KBM-7 (cell line): ENCODE measurements around the gene CLDN14.

ENCODE experiments used
- DNase-seq: peaks from one replicate; pipeline ENCODE4 v3.0.0-alpha.2; 2015
- in situ Hi-C: fragments of 300-500 bp; cut with MboI; formaldehyde crosslinking; loops from 2 replicates; pipeline ENCODE4 v1.14.3; 2020; ENCODE audit warnings: low sequenced_read_pairs, low pct_unique_long_range_greater_than_20kb, mixed read lengths

The CLDN14 gene

DNA sequence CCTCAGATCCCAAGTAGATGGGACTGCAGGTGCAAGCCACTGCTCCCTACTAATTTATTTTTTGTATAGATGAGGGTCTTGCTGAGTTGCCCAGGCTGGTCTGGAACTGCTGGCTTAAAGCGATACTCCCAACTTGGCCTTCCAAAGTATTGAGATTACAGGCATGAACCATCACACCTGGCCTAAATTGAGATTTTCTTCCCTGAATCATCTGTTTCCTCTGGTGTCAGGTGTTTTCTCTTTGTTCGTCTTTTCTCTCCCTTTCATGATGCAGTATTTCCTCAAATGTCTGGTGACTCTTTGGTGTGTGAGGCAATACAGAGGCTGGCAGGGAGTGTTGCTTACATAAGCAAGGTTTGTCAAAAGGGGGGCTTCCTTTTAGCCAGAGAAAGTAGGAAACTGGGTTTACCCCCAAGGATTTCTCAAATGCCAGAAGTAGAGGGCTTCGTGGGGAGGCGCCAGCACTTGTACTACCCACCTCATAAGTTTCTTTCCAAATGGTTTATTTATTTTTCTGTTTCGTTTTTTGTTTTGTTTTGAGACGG is 27.6 kb downstream of the CLDN14 start:
- in situ Hi-C loops, result no loop called here
- no peak for DNase-seq

DNA sequence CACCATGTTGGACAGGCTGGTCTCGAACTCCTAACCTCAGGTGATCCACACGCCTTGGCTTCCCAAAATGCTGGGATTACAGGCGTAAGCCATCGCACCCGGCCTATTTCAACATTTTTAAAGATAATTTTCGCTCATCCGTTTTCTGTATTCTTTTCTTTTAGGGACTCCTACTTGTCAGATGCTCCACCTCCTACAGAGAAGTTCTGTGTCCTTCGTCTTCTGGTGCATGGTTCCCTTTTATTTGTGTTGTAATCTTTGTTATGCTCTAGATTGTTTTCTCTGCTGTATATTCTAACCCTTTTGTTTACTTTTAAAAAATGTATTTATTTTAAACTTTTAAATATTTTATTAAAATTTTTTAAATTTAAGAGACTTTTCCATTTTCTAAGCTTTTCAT is 28.4 kb downstream of the CLDN14 start:
- DNase-seq, result no peak
- in situ Hi-C loops, result no loop called here

DNA sequence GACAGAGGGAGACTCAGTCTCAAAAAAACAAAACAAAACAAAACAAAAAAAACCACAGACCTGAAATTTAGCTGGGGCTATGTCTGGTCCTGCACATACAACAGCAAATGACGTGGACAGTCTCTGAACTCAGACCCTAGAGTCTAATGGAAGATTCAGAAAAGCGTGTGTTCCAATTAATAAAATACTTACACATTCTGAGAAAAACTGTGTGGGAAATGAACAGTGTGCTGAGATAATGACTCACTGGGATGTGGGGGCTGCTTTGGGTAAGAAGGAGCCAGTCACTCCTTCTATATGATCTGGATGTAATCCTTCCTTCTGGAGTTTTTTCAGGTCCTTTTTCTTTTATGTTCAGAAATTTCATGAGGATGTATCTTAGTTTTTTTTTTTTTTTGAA is 29.4 kb downstream of the CLDN14 start:
- DNase-seq, result no peak
- in situ Hi-C loops, result no loop called here

DNA sequence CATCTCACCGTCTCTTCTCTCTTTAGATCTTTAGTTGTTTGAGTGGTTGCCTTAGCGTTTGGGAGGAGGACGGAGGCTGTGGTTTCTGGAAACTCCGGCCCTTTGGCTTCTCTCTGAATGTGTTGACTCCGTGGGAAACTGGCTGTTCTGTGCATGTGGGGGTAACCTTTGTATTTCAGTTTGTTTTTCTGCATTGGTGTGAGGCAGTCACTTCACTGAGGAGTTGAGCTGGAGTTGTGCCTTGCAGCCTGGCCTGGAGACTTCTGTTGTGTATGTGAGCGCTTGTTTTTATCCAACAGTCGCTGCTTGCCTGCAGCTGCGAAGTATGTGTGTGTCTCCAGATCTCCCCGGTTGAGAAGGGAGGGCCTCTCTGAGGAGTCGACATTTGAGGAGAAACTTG is 33.6 kb downstream of the CLDN14 start:
- in situ Hi-C loops, result no loop called here
- DNase-seq, result no peak

DNA sequence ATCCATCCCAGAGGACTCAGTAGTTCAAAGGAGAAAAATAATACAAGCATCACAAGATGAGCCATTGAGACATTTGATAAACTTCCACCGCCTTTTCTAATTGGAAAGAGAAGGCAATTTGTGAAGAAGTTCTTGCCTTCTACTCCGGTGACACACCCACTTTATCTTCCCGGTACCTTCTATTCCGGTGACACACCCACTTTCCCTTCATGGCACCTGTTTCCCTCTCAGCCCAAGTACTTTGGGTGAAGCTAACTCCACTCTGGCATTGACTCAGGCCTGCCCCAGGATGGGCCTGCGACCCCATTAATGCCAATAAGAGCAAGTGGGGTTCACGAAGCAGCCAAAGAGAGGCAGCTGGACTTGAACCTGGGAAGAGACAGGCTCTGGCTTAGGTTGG is 38.2 kb downstream of the CLDN14 start:
- in situ Hi-C loops, result no loop called here
- no peak for DNase-seq

DNA sequence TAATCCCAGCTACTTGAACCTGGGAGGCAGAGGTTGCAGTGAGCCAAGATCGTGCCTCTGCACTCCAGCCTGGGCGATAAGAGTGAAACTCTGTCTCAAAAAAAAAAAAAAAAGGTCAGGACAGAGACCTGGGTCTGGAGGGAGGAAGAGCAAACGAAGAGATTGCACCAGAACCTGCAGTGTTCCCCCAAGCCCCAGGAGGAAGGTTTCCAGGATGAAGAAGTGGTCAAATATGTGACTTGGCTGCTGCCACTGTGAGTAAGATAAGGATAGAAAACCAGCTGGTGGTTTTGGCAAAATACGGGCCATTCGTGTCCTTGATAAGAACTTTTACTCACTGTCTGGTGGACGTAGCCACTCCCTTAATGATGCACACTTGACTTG is 42.2 kb downstream of the CLDN14 start:
- peak; percentile 57 for DNase-seq
- in situ Hi-C loops, result no loop called here

DNA sequence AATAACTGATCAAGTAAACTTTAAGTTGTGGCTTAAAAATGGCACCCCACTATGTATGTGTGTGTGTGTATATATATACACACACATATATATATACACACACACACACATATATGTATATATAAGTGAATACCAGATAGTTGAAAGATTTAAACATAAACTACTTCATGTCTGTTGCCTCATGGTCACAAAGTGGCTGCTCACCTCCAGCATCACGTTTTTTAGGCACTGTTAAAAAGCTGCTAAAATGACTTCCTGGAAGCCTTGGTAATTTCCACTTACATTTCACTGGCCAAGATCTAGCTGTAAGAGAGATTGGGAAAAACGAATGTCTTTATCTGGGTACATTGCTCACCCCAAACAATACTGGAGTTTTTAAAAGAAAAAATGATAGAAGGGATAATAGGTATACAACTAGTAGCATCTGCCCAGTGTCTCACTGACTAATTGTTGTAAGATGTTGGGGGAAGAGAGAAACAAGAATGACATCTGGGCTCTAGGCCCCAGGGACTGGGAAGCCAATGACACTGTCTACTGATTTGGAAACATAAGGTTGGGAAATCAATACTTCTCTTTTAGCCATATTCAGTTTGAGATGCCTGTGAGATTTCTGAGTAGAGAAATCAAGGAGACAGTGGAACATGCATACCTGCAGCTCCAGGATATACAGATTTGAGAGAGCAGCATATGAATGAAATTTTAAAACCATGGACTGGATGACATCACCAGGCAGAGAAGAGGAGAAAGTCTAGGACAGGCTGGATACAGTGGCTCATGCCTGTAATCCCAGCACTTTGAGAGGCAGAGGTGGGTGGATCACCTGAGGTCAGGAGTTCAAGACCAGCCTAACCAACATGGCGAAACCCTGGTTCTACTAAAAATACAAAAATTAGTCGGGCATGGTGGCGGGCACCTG is 42.8 kb downstream of the CLDN14 start:
- in situ Hi-C loops, result no loop called here
- no peak for DNase-seq

DNA sequence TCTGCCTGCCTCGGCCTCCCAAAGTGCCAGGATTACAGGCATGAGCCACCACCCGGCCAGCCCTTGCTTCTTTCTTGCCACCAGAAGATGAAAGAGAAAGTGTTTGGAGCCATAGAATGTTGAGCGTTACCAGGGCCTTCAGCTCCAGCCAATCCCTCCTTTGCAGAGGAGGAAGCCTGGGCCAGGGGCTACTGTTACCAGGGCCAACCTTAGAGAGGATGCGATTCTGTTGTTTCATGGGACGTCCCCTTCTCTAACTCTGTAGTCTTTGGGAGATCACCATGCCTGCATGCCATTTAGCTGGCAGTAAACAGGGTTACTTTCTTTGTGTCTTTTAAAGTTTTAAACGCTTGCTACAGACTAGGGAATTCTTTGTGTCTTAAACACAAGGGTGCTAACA is 45.8 kb downstream of the CLDN14 start:
- in situ Hi-C loops, result no loop called here
- DNase-seq, result no peak

DNA sequence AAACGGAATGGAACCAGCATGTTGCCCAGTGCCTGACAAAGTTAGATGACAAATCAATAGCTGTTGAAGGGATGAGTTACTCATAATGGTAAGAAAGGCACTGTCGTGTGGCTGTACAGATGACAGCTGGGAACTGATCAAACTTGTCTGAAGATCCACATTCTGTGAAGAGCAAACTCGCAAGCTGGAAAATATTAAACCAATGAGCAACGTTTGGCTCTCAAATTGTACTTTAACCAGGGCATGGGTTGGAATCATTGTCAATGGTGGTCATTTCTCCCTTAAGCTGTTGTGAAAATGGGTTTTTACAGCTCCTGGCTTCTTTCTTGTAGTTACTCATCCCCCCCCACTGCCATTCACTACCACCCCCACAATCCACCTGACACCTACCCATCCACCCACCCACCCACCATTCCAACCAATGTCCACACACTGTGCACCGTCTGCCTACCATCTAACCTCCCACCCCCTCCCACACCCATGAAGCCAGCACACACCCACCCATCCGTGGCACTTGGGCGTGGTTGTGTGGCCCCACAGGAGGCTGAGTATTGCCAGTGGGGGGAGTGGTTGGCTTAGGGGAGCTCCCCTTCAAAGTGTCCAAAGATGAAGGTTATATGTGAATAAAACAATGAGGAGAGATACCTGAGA is 46.7 kb downstream of the CLDN14 start:
- in situ Hi-C loops, result no loop called here
- no peak for DNase-seq

DNA sequence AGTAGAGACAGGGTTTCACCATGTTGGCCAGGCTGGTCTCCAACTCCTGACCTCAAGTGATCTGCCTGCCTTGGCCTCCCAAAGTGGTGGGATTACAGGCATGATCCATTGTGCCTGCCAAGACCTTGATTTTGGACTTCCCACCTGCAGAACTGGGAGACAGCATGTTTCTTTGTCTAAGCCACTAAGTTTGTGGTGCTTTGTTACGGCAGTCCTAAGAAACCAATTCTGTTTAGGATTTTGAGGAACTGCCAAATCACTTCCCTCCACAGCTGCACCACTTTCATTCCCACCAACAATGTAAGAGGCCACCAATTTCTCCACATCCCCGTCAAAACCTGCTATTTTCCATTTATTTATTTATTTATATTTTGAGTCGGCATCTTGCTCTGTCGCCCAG is 48.7 kb downstream of the CLDN14 start:
- in situ Hi-C loops, result no loop called here
- DNase-seq, result peak; percentile 28

DNA sequence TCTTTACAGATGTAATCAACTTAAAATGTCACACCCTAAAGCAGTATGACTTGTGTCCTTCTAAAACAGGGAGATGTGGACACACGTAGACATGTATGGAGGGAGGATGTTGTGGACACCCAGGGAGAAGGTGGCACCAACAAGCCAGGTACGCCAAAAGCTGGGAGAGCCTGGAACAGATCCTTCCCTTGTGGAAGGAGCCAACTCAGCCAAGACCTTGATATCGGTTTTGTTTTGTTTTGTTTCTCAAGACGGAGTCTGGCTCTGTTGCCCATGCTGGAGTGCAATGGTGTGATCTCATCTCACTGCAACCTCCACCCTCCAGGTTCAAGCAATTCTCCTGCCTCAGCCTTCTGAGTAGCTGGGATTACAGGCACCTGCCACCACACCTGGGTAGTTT is 49.1 kb downstream of the CLDN14 start:
- DNase-seq, result no peak
- in situ Hi-C loops, result no loop called here

DNA sequence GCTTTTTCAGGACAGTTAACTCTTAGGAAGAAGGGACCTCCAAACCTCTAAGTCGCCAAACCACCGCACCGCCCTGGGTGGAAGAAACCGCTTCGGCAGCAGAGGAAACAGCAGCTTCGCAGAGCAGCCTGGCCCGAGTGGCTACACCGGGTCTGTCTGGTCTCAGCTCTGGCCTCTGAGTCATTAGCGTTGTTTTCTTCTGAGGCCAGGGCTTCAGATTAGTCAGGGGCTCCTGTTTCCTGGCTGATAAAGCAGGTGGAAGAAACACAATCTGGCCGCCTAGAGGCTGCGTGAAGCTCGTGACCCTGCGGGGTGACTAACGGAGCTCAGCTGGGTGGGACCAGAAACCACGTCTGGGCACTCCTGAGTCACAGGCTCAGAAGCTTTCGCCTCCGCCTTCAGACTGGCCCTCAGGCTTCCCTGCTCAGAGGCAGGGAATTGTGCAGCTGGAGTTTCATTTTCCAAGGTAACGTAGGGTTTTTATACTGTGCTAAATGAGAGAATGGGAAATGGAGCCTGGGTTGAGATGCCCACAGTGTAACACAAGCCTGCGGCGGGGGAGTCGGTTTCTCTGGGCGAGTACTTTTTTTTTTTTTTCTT is 49.9 kb downstream of the CLDN14 start:
- peak; percentile 91 for DNase-seq
- in situ Hi-C loops, result no loop called here

DNA sequence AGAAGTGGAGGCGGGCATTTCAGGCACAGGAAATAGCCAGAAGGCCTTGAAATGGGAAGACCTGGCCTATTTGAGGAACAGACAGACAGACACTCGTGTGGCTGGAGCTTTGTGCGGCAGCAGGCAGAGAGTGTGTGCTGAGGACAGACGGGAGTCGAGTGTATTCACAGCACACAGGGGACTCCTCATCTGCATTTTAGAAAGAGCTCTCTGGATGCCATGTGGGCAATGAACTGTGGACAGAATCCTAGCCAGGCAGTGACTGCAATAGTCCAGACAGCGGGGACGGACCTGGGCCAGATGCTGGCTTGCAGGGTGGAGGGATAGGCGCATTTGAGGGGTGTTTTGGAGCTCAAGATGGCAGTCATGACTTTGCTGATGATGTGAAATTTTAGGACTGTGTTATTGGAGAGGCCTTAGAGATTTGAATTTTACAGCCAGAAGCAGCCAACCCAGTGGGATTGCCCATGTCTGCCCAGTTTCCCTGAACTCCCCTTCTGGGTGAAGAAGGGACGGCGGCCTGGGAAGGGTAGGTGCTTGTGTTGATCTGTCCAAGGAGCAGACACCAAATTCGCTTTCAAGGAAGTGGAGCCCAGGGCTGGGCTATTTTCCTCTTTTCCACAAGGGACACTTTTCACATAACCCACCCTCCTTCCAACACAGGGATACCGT is 51.0 kb downstream of the CLDN14 start:
- peak; percentile 48 for DNase-seq
- in situ Hi-C loops, result no loop called here

DNA sequence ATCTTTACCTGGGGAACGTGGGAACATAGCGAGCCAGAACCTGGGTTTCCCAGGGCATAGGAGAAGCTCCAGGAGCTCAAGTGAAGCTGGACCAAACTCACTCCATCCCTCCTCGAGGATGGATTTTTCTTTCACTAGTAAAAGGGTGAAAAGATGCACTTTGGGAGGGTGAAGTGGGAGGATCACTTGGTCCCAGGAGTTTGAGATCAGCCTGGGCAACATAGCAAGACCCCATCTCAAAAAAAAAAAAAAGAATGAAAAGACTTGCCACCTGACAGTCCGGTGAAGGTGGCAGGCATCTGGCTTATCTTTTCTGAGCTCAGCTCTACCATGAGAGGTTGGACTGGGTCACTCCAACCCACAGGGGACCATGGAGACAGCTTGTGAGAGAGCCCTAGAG is 52.4 kb downstream of the CLDN14 start:
- in situ Hi-C loops, result no loop called here
- no peak for DNase-seq

DNA sequence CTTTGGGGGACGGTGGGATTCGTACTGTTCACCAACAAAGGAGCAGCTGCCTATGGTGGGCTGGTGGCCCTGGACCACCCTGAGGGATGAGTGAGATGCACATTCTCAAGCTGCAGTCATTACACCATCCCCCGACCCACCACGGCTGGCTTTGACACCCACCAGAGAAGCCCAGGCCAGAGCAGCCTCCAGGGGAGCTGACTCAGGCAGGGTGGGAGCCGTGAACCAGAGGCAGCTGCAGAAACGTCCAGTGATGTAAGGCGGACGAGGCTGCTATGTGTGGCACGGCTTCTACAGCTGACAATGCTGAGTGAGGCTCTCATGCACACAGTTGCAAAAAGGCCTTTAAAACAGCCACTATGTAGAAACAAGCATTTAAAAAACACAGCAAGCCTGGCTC is 54.6 kb downstream of the CLDN14 start:
- no peak for DNase-seq
- in situ Hi-C loops, result no loop called here

DNA sequence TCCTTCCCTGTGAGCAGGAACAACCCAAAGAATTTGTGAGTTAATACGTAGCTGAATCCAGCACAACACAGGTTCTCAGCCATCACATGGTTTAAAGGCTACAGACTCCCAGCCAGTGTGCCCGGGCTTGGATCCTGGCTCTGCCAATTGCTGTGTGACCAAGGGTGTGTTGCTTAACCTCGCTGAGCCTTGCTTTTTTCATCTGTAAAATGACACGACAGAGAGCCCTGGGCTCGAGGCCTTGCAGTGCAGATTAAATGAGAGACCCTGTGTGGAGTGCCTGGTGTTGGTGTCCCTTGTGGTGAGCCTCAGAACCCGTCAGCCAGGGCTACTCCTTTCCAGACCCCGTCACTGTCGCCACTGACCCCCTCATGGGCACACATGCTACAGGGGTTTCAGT is 55.3 kb downstream of the CLDN14 start:
- no peak for DNase-seq
- in situ Hi-C loops, result no loop called here

DNA sequence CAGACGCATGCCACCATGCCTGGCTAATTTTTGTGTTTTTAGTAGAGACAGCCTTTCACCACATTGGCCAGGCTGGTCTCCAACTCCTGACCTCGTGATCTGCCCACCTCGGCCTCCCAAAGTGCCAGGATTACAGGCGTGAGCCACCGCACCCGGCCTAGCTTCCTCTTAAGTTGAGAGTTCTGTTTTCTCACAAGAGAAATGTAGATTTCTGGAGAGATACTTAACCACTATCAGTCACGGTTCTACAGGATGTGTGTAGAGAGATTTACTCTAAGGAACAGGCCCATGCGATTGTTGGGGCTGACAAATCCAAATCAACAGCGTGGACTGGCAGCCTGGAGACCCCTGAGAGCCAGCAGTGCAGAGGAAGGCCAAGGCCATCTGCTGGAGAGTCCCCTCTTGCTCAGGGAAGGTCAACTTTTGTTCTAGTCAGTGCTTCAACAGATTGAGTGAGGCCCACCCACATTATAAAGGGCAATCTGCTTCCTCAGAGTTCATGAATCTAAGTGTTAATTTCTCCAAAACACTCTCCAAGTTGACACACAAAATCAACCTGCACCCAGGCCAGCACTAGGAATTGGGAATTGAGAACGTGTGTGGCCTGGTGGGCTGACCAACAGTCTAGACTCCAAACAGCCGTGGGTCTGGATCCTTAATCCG is 56.0 kb downstream of the CLDN14 start:
- in situ Hi-C loops, result no loop called here
- peak; percentile 47 for DNase-seq

DNA sequence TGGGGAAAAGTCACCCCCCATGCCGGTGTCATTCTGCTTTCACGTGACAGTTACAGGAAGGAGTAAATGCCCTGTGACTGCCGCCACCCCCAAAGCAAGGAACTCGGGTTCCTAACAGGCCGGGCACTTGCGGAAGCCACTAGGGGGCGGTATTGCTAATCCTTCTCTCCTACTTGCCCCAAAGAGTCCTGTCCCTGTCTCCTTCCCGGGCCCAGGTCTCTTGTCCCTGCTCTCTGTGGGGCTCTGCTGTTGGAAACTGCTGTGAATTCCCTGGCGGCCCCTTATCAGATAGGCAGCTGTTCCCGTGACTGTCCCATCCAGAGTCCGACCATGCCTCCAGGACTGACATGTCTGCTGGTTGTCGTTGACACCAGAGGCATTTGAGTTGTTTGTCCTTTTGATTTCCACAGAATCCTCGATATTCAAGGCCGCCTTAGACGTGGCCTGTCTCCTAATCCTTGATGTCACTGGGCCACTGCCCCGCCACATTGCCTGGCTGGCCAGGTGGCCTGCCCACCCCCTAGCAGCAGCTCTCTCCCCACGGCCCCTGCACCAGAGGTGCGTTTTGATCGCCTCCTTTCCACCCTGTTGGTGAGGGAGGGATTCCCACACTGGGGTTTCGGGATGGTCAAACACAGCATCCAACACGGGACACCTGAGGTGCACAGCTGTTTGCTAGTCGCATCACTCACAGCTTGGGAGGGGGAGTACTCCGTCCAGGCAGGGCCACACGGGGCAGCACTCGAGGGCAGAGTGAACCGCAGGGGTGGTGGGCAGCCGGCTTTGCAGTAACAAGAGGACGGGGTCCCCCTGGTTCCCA is 57.4 kb downstream of the CLDN14 start:
- DNase-seq, result peak; percentile 91
- in situ Hi-C loops, result no loop called here
